Measurements from ENCODE around the gene ARHGEF25. TPM values are rescaled to one million over a fixed set of nuclear protein-coding genes. Genes with fewer than 3 reads are reported as not detected.

ARHGEF25 gene
- total and polyA plus RNA-seq, 2 of the 13 experiments (the other 11 are each of a cell fraction or from before 2014, with no cell fraction given) = 11.5 to 12.5 TPM

DNA sequence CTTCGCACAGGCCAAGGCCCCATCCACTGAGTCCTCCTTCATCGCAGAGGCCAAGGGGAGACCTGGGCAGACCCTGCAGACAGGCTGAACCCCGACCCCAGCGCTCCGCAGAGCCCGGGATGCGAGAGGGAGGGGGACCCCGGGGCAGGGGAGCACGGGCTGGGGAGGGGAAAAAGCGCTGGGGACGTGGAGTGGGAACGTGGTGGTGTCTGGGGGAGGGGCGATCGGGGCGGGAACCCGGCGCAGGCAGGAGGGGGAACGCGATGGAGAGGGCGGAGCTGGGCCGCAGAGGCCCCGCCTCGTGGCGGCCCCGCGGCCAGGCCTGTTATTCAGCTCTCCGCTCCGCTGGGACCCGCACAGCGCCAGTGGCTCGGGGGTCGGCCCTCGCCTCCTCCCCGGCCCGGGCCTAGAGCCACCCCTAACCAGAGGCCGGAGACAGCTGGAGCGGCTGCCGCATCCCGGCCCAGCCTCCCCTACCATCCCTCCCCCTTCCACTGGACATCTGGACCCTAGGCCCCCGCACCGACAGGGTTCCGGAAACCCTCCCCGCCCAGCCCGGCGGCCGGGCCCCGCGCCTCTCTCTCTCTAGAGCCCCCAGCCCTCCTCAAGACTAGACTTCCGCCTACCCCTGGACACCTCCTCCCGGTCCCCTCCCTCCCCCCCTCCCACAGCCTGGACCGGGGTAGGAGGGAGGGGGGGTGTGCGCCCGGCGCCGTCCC lies at the start of gene ARHGEF25 (continued):
- TF ChIP-seq ZNF773 (CRISPR knock-in tag; IDR thresholded peaks at IDR 0.05; ENCODE audit: borderline replicate concordance) (peak; percentile 72; the same call in 1 of the 2 replicates), ZNF235 (CRISPR knock-in tag; IDR thresholded peaks at IDR 0.05; ENCODE audit: borderline replicate concordance) (0 out of 2 replicates have a peak, but pooled peaks have one; percentile 54), SPEN (CRISPR knock-in tag; IDR thresholded peaks at IDR 0.05; ENCODE audit: low read depth) (peak; percentile 79), TP53 (CRISPR knock-in tag; conservative IDR thresholded peaks at IDR 0.05) (no peak), ZFP62 (CRISPR knock-in tag; IDR thresholded peaks at IDR 0.05) (no peak), SP140L (CRISPR knock-in tag; IDR thresholded peaks at IDR 0.05; ENCODE audit: borderline replicate concordance) (no peak), ZNF766 (CRISPR knock-in tag; IDR thresholded peaks at IDR 0.05; ENCODE audit: borderline replicate concordance) (0 out of 2 replicates have a peak, but pooled peaks have one; percentile 57), TCF12 (IDR thresholded peaks at IDR 0.05) (no peak), TCF12 (CRISPR knock-in tag; IDR thresholded peaks at IDR 0.05) (peak; percentile 84), ZUFSP (CRISPR knock-in tag; IDR thresholded peaks at IDR 0.05; ENCODE audit: borderline replicate concordance) (no peak), ZNF724P (CRISPR knock-in tag; IDR thresholded peaks at IDR 0.05; ENCODE audit: borderline replicate concordance) (no peak), SNRNP70 (IDR thresholded peaks at IDR 0.05; ENCODE audit: low read depth, low read length) (no peak), JDP2 (CRISPR knock-in tag; IDR thresholded peaks at IDR 0.05; ENCODE audit: borderline replicate concordance) (no peak), EHMT2 (IDR thresholded peaks at IDR 0.05; ENCODE audit: borderline replicate concordance, low read depth, low read length) (no peak), SOX5 (CRISPR knock-in tag; IDR thresholded peaks at IDR 0.05; ENCODE audit: borderline replicate concordance) (peak; percentile 27; the same call in 1 of the 2 replicates), ZSCAN31 (CRISPR knock-in tag; IDR thresholded peaks at IDR 0.05; ENCODE audit: low read depth) (no peak), FOXP1 (IDR thresholded peaks at IDR 0.05) (no peak), FOXP1 (CRISPR knock-in tag; IDR thresholded peaks at IDR 0.05) (no peak)
- TF ChIP-seq, protein P1, sequence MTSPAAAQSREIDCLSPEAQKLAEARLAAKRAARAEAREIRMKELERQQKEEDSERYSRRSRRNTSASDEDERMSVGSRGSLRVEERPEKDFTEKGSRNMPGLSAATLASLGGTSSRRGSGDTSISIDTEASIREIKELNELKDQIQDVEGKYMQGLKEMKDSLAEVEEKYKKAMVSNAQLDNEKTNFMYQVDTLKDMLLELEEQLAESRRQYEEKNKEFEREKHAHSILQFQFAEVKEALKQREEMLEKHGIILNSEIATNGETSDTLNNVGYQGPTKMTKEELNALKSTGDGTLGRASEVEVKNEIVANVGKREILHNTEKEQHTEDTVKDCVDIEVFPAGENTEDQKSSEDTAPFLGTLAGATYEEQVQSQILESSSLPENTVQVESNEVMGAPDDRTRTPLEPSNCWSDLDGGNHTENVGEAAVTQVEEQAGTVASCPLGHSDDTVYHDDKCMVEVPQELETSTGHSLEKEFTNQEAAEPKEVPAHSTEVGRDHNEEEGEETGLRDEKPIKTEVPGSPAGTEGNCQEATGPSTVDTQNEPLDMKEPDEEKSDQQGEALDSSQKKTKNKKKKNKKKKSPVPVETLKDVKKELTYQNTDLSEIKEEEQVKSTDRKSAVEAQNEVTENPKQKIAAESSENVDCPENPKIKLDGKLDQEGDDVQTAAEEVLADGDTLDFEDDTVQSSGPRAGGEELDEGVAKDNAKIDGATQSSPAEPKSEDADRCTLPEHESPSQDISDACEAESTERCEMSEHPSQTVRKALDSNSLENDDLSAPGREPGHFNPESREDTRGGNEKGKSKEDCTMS (CRISPR knock-in tag; conservative IDR thresholded peaks at IDR 0.05) = no peak
- TF ChIP-seq, protein P2, sequence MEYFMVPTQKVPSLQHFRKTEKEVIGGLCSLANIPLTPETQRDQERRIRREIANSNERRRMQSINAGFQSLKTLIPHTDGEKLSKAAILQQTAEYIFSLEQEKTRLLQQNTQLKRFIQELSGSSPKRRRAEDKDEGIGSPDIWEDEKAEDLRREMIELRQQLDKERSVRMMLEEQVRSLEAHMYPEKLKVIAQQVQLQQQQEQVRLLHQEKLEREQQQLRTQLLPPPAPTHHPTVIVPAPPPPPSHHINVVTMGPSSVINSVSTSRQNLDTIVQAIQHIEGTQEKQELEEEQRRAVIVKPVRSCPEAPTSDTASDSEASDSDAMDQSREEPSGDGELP (IDR thresholded peaks at IDR 0.05; ENCODE audit: borderline replicate concordance, low read depth) = peak; percentile 72; the same call in 1 of the 2 replicates
- TF ChIP-seq, protein P3, sequence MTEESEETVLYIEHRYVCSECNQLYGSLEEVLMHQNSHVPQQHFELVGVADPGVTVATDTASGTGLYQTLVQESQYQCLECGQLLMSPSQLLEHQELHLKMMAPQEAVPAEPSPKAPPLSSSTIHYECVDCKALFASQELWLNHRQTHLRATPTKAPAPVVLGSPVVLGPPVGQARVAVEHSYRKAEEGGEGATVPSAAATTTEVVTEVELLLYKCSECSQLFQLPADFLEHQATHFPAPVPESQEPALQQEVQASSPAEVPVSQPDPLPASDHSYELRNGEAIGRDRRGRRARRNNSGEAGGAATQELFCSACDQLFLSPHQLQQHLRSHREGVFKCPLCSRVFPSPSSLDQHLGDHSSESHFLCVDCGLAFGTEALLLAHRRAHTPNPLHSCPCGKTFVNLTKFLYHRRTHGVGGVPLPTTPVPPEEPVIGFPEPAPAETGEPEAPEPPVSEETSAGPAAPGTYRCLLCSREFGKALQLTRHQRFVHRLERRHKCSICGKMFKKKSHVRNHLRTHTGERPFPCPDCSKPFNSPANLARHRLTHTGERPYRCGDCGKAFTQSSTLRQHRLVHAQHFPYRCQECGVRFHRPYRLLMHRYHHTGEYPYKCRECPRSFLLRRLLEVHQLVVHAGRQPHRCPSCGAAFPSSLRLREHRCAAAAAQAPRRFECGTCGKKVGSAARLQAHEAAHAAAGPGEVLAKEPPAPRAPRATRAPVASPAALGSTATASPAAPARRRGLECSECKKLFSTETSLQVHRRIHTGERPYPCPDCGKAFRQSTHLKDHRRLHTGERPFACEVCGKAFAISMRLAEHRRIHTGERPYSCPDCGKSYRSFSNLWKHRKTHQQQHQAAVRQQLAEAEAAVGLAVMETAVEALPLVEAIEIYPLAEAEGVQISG (CRISPR knock-in tag; IDR thresholded peaks at IDR 0.05) = peak; percentile 51; the same call in 1 of the 2 replicates
